Hippocampal formation (tissue), 2 donors: ENCODE data around the gene TKFC.
A peak's percentile ranks its signal among the peaks of the same experiment; 100 is the strongest.

Experiments
- DNase-seq, 2 donors: peaks; one replicate each; lab custom pipeline; 2025; lab: John Stamatoyannopoulos, UW

TKFC gene

GRCh38 chr11:61332797-61333549, at the start of gene TKFC, which contains the start of gene DDB1:
Gene TKFC, plus strand, starts transcription at chr11:61333228. Its CDS starts 1,501 bp downstream, at chr11:61334729.
Gene DDB1, minus strand, starts transcription at chr11:61333105. Its CDS starts 137 bp downstream, at chr11:61332968.
- peak; percentile 86 to 90 for DNase-seq

GRCh38 chr11:61283613-61284012, 49.4 kb upstream of the TKFC start:
- DNase-seq: no peak

- DNase-seq: no peak
Measured at GRCh38 chr11:61287338-61287977, 45.6 kb upstream of the TKFC start.

- no peak for DNase-seq
Measured at GRCh38 chr11:61290905-61291690, 41.9 kb upstream of the TKFC start.

GRCh38 chr11:61292356-61292755, 40.7 kb upstream of the TKFC start:
- no peak for DNase-seq

- no peak for DNase-seq
Measured at GRCh38 chr11:61293867-61294716, 38.9 kb upstream of the TKFC start.

GRCh38 chr11:61294717-61295595, 38.1 kb upstream of the TKFC start, which contains the start of gene VWCE:
Gene VWCE, minus strand, starts transcription at chr11:61295316. Its CDS starts 279 bp downstream, at chr11:61295037.
- peak; percentile 25 to 31 for DNase-seq

GRCh38 chr11:61295596-61295926, 37.5 kb upstream of the TKFC start:
- no peak for DNase-seq

- no peak for DNase-seq
Measured at GRCh38 chr11:61297341-61297740, 35.7 kb upstream of the TKFC start.

GRCh38 chr11:61297746-61298145, 35.3 kb upstream of the TKFC start:
- DNase-seq: no peak

GRCh38 chr11:61298663-61299244, 34.3 kb upstream of the TKFC start:
- DNase-seq: no peak

GRCh38 chr11:61302550-61302949, 30.5 kb upstream of the TKFC start:
- DNase-seq: no peak

GRCh38 chr11:61303725-61304124, 29.3 kb upstream of the TKFC start:
- no peak for DNase-seq

GRCh38 chr11:61305417-61305816, 27.6 kb upstream of the TKFC start:
- no peak for DNase-seq

GRCh38 chr11:61306221-61306620, 26.8 kb upstream of the TKFC start:
- no peak for DNase-seq

GRCh38 chr11:61307354-61307753, 25.7 kb upstream of the TKFC start:
- DNase-seq: no peak

GRCh38 chr11:61309141-61309540, 23.9 kb upstream of the TKFC start:
- DNase-seq: no peak

- DNase-seq: no peak
Measured at GRCh38 chr11:61309739-61310138, 23.3 kb upstream of the TKFC start.

GRCh38 chr11:61310749-61311148, 22.3 kb upstream of the TKFC start:
- DNase-seq: no peak

- no peak for DNase-seq
Measured at GRCh38 chr11:61315260-61315659, 17.8 kb upstream of the TKFC start.
